NCI-H1417 treated with DMSO at 0.1 percent for 48 hours (cell line): ENCODE data around the gene ASCL1.

ENCODE experiments used
- DNase-seq: peaks from one replicate; lab custom pipeline; 2025; lab: John Stamatoyannopoulos, UW

The ASCL1 gene

GRCh38 chr12:102951841-102952240 lies 5.6 kb upstream of the ASCL1 start:
- DNase-seq: peak; percentile 34

GRCh38 chr12:102953221-102953620 lies 4.3 kb upstream of the ASCL1 start:
- no peak for DNase-seq

- no peak for DNase-seq
Observed at GRCh38 chr12:102954134-102954533, 3.3 kb upstream of the ASCL1 start.

GRCh38 chr12:102955926-102956737 lies 1.3 kb upstream of the ASCL1 start:
- DNase-seq: peak; percentile 35

GRCh38 chr12:102956738-102957327 lies 641 bp upstream of the ASCL1 start:
- no peak for DNase-seq

GRCh38 chr12:102958073-102958829 lies 777 bp downstream of the ASCL1 start:
- no peak for DNase-seq

- DNase-seq: no peak
Observed at GRCh38 chr12:102958830-102959176, 1.3 kb downstream of the ASCL1 start.

- peak; percentile 28 for DNase-seq
Observed at GRCh38 chr12:102959391-102959790, 1.9 kb downstream of the ASCL1 start.

GRCh38 chr12:102960766-102961465 lies 3.4 kb downstream of the ASCL1 start:
- peak; percentile 56 for DNase-seq

- peak; percentile 79 for DNase-seq
Observed at GRCh38 chr12:102961466-102961855, 4.0 kb downstream of the ASCL1 start.

- no peak for DNase-seq
Observed at GRCh38 chr12:102962532-102962931, 5.1 kb downstream of the ASCL1 start.

GRCh38 chr12:102962986-102963385 lies 5.5 kb downstream of the ASCL1 start:
- DNase-seq: no peak

GRCh38 chr12:102963796-102964195 lies 6.3 kb downstream of the ASCL1 start:
- no peak for DNase-seq

- peak; percentile 93 for DNase-seq
Observed at GRCh38 chr12:102964872-102965271, 7.4 kb downstream of the ASCL1 start.

GRCh38 chr12:102965281-102966155 lies 8.0 kb downstream of the ASCL1 start:
- DNase-seq: peak; percentile 69

- no peak for DNase-seq
Observed at GRCh38 chr12:102966200-102966863, 8.9 kb downstream of the ASCL1 start.

GRCh38 chr12:102970780-102971179 lies 13.3 kb downstream of the ASCL1 start:
- no peak for DNase-seq

- no peak for DNase-seq
Observed at GRCh38 chr12:102971227-102971626, 13.8 kb downstream of the ASCL1 start.

GRCh38 chr12:102973583-102973982 lies 16.1 kb downstream of the ASCL1 start:
- no peak for DNase-seq

- no peak for DNase-seq
Observed at GRCh38 chr12:102976609-102977280, 19.3 kb downstream of the ASCL1 start.
